ENCODE results near the gene CITED4. TPM values are rescaled to one million over a fixed set of nuclear protein-coding genes. Genes with fewer than 3 reads are reported as not detected.

CITED4 gene, protein sequence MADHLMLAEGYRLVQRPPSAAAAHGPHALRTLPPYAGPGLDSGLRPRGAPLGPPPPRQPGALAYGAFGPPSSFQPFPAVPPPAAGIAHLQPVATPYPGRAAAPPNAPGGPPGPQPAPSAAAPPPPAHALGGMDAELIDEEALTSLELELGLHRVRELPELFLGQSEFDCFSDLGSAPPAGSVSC
- total RNA-seq: 1.6 and 2.1 TPM in 2 replicates

GRCh38 chr1:40862008-40862863, at the start of gene CITED4:
Gene CITED4, minus strand, starts transcription at chr1:40862363. Its CDS starts 236 bp downstream, at chr1:40862127.

Other genes starting within 250 kb of the CITED4 start
- gene RIMS3, start 196.7 kb downstream of the CITED4 start, total RNA-seq: 0.43 and 0.52 TPM in 2 replicates
- gene NFYC, start 170.7 kb downstream of the CITED4 start, total RNA-seq: 16.7 and 19.3 TPM in 2 replicates
- gene KCNQ4, start 78.6 kb downstream of the CITED4 start, total RNA-seq: 0.11 TPM in 1 of 2 replicates, not detected in the other
- gene CTPS1, start 117.3 kb upstream of the CITED4 start, total RNA-seq: 11.6 and 15.5 TPM in 2 replicates
- gene SLFNL1, start 159.4 kb upstream of the CITED4 start, total RNA-seq: 0.43 and 0.65 TPM in 2 replicates